A549 (cell line): ENCODE data around the gene SYNCRIP.

ENCODE experiments used
- CTCF ChIP-seq: fragments of >200 bp; sonication (Bioruptor Twin); formaldehyde crosslinking; IDR thresholded peaks from 3 replicates; pipeline ENCODE4 v1.5.1; 2016
- MAFK ChIP-seq: fragments of 450-650 bp; IDR thresholded peaks from 2 replicates; pipeline ENCODE4 v1.6.1; 2014; ENCODE audit not compliant: partially characterized antibody

- TF ChIP-seq CTCF, result no peak
- TF ChIP-seq MAFK, result no peak
Observed at GRCh38 chr6:85632164-85632942, 10.3 kb downstream of the SYNCRIP start.
